ENCODE results near the gene EFHD2.
"Not testable (repeated sequence)": the region's sequence is repeated elsewhere in the genome, so short reads cannot be mapped to it uniquely, and the experiment has no call there.

Gene EFHD2

DNA sequence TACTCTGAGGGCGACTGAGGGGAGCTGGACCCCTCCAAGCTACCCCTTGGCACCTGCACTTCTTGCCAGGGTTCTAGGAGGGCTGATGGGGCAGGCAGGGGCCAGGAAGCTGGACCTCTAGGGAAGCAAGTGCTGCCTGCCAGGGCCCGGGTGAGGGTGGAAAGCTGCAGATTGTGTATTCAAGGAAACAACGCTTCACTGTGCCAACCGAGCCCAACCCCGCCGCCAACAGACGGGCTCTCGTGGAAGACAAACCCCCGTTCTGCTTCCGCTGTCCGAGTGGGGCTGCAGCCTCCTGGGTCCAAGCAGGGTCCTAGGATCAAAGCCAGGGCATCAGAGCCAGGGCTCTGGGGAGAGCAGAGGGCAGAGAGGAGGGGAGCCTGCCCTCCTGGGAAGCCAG is 3.2 kb downstream of the EFHD2 start:
- no peak for DNase-seq

DNA sequence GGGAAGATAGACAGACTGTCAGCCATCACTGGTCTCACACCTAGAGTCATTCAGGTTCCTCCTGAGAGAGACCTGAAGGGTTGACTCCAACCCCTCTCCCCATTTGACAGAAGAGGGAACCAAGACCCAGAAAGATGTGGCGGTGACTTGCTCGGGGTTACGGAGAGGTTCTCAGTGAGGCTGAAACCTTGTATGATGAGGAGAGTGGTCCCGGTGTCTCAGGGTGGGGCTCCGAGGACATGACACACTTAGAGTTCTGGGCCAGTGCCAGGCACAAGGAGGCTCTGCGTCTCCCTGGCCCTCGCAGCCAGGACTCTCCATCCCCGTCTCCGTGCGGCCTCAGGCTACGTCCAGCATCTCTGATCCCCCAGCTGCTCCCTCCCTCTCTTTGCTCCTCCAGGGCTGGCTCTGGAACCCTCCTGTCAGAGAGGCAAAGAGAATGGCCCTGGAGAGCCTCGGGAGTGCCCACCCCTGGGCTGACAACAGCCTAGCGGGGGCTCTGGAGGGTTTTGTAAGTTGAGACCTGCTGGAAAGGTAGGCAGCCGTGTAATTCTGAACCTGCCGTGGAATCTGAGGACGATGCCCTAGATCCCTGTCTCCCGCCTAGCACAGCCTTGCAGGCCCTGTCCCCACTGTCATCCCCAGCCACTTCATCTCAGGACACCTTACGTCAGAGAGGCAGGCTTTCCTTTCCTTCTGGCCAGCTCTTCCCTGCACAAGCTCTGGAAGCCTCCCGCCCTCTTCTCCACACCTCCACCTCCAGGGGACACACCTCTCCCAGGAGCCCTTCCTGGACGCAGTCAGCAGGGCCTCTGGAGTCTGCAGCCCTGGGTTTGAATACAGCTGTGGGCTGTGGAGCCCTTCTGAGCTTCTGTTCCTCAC is 4.1 kb downstream of the EFHD2 start:
- DNase-seq: no peak

DNA sequence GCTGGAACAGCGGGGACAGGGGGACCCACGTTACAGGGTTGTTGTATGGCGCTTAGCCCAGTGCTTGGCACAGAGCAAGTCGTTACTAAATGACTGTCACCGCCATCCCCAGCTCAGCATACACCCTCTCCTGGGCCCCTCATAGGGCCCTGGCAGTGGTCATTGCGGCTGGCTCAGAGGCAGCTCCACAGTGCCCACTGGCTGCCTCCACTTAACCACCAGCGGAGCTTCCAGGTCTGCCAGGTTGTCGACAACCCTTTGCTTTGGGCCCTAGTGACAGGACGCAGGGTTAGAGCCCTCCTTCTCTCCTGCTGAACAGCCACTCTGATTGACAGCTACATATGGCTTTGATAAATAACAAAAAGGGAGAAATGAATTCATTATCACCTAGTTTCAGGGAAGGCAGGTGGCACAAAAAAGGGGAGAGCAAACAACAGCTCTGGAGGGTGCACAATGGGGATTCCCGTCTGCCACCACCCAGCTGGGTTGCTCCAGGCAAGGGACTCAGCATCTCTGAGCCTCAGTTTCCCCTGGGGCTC is 4.8 kb downstream of the EFHD2 start:
- DNase-seq: no peak

DNA sequence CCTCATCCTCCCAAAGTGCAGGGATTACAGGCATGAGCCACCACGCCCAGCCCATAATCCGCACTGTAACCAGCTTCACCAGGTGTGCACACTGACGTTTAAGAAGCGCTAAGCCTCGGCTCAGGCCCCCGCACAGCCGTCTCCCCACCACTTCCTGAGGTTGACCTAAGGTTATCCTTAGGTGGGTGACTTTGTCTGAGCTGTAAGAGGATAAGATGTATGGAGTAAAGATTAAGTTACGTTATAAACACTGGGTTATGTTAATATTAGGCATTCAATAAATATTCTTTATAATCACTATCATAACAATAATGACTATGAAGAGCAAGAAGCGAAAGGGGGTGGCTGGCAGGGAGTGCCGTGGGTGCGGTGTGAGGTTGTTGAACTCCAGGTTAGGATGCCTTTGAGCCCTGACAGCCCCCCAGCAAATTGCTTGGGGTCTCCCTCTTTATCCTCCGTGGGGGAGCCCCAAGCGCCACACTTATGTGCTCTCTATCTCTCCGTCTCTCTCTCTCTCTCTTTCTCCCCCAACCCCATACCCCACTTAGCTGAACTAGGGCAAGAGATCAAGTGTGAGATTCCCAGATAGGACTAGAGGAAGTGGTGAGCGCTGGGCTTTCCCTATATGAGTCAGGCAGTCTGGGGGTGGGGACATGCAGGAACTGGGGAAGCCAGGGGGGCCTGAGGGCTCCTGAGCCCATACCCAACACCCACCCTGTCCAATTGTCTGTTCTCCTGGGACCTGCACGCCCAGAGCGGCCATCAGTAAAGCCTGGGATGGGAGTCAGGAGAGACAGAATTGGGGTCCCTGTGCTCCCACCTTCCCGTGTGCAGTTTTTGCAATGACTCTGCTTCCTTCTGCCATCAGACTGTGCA is 7.6 kb downstream of the EFHD2 start:
- DNase-seq: no peak

DNA sequence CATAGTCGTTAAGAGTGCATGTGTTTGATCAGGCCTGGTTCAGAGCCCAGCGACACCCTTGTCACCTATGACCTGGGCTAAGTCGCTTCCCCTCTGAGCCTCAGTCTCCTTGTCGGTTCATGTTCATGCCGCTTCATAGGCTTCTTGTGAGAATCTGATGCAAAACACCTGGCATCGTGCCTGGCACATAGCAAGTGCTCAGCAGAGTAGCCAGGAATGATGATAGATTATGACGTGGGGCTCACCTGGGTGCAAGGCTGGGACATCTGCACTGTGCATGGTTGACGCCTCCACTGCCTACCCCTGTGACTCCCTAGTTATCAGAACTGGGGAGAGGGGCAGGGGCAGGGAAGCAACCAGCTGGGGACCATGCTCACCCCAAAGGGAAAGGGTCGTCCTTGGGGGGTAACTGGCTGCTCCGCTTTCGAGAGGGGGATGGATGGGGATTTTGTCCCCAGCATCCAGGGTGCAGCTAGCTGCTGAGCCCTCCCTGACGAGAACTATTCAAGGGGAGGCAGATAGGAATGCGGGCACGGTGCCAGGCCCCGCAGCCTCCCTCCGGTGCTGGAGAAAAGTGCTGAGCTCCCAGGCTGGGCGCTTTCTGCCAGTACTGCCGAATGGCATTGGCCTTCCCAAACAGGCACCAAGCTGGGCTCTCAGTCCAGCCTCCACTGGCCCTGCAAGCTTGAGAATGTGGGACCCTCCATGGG is 9.3 kb downstream of the EFHD2 start:
- DNase-seq: no peak

DNA sequence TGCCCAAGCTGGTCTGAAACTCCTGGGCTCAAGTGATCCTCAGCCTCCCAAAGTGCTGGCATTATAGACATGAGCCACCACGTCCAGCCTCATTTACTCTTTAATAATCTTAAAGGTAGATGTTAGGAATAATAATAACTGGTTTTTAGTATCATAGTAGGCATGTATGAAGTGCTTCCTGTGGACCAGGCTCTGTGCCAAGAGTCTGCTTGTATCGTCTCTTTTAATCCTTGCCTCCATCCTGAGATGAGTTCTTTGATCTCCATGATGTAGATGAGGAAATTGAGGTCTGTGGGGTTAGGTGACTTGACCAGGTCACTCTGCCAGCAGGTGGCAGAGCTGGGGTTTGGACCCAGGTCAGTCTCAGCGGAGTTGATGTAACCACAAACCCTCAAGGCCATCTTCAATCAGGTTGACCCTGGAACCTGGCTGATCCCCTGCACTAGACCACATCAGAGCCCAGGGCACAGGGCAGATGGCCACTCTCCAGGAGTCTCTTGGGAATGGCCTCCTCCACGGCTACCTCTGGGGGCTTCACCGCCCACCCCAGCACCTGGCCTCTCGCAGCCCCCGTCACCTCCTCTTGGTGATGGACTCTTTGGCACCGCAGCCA is 11.3 kb downstream of the EFHD2 start:
- DNase-seq: no peak

DNA sequence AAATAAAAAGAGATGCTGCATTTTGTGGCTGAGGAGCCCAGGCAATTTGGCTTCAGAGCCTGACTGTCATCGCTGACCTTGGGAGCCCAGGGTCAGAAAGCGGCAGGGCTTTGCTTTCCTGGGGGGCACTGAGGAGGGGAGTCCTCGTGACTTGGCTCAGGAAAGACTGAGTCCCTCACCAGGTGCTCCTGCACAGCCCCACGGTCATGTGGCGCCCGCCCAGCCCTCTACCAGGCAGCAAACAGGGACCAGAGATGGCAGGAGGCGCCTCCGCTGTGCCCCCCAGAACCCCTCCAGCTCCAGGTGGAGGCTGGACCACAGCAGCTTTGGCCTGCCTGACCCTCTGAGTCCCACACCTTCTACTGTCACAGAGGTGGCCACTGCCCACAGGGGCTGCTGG is 13.2 kb downstream of the EFHD2 start:
- DNase-seq: no peak

DNA sequence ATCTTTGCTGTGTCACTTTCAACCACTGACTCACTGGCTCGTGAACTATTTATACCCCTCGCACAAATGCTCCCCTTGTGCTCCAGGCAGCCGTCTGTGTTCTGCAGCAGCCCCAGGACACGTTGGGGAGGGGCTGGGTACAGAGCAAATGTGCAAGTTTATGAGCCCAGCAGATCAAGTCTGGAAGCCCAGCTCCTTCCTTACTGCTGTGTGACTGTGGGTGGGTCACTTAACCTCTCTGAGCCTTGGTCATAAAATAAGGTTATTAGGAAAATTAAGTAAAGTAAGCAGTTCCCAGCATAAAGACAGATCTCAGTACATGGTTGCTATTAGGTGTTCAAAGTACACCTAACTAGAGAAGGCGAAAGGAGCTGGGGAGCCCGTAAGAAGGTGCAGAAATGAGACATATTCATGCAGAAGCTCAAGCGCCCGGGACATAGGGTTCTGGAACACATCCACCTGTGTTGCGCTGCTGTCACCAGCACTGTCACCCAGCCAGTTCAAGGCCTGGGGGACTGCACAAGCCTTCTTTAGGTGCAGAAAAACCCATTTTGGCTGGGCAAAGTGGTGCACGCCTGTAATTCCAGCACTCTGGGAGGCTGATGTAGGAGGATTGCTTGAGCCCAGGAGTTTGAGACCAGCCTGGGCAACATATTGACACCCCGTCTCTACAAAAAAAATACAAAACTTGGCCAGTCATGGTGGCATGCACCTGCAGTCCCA is 13.8 kb downstream of the EFHD2 start:
- no peak for DNase-seq

DNA sequence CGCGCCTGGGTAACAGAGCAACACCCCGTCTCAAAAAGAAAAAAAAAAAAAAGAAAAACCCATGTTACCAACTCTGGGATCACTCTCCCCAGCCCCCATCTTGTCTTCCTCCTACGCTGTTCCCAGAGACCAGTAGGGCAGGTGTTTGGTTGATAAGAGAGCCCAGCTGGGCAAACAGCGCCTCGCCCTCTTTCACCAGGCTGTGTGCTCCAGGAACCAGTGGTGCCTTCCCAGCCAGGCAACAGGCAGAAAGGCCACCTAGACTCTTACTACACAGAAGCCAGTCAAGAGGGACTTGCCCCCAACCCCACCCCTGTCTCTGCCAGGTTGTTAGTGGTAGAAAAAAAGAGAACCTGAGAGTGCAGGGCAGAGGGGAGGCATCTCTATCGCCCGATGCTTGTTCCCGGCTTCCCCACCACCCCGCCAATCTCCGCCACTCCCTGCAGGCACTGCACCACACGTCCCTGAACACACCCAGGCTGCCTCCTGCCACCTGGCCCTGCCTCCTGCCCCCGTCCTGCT is 14.5 kb downstream of the EFHD2 start:
- DNase-seq: no peak

DNA sequence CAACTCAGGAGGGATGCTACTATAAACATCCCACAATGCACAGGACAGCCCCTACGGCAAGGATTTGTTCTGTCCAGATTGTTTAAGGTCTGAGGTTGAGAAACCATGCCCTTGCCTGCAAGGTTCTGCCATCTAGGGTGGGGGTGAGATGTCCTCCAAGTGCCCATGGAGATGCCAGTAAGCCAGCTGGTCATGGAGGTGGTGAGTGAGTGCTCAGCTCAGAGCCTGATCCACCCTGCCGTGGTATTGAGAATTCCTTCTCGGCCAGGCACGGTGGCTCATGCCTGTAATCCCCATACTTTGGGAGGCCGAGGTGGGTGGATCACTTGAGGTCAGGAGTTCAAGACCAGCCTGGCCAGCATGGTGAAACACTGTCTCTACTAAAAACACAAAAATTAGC is 15.3 kb downstream of the EFHD2 start:
- DNase-seq: no peak

DNA sequence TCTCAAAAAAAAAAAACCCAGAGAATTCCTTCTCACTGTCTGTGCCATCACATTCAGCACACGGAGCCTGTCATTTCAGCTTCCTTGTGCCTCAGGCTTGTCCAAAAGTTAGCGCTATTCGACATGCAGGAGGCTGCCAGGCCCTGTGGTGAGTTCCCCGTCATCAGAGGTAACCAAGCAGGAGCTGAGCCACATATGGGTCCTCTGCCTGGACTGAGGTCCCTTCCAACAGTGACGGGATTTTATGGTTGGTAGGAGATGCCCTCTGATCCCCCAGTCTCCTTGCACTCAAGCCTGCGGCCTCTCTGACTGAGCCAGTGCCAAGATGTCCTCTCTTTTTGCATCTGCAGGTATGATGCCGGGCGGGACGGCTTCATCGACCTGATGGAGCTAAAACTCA is 15.8 kb downstream of the EFHD2 start:
- no peak for DNase-seq

DNA sequence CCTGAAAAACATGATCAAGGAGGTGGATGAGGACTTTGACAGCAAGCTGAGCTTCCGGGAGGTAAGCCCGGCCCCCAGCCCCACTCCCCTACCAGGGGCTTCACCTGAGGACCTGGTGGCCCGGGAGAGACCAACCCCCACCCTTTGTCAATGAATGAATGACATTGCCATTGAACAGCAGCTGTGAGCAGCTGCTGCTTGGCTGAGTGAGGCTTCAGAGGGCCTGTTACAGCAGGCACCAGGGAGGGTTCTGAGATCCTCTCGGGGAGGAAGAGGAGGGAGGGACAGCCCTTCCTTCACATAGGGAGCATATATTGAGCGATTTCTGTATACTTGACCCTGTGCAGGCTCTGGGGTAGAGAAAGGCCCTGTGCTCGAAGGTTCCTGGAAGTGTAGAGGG is 16.3 kb downstream of the EFHD2 start:
- no peak for DNase-seq

DNA sequence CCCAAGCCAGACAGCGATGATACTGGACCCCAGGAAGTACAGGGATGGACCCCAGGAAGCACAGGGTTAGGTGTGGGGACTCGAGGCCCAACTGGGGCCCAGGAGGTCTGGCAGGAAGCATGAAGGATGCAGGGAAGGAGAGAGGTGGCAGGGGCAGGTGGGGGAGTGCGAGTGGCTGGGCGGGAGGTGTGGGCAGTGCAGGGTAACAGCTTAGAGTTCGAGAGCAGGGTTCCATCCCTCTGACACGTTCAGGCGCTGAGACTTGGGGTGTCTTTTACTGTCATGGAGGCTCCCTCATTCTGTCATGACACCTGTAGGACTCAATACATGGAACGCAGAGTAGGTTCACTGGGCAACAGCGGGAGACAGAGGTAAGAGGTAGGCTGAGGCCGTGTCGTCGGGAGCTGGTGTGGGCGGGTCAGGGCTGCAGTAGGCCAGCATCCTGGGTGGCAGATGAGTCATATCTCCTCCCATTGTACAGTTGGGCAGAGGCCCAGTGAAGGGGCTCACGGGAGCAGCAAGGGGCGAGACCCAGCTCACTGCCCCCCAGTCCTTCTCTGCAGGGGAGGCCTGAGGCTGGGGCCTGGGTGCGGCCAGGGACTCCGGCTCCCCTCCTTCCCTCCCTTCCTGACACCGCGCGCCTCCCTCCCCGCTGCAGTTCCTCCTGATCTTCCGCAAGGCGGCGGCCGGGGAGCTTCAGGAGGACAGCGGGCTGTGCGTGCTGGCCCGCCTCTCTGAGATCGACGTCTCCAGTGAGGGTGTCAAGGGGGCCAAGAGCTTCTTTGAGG is 17.0 kb downstream of the EFHD2 start:
- DNase-seq: no peak

DNA sequence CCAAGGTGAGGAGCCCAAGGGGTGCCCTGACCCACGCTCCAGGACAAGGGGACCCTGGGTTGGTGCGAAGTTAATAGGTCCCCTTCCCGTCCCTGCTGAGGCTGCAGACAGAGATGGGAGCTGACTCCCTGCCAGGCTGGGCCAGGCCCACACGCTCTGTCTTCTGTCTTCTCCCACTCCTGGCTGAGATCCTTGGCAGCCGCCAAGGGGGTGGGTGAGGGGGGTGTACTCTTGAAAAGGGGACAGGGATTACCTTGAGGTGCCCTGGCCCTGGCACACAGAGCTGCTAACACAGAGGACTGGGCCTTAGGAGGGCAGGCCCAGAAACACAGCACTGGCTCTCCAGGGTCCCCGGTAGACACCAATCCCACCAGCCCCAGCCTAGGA is 17.6 kb downstream of the EFHD2 start:
- no peak for DNase-seq

DNA sequence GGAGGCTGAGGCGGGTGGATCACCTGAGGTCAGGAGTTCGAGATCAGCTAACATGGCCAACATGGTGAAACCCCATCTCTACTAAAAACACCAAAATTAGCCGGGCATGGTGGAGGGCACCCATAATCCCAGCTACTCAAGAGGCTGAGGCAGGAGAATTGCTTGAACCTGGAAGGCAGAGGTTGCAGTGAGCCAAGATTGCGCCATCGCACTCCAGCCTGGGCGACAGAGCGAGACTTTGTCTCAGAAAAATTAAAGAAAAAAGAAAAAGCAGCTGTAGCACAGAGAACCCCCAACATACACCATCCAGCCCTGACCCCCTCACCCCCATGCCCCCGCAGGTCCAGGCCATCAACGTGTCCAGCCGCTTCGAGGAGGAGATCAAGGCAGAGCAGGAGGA is 18.6 kb downstream of the EFHD2 start:
- DNase-seq: not testable (repeated sequence)

DNA sequence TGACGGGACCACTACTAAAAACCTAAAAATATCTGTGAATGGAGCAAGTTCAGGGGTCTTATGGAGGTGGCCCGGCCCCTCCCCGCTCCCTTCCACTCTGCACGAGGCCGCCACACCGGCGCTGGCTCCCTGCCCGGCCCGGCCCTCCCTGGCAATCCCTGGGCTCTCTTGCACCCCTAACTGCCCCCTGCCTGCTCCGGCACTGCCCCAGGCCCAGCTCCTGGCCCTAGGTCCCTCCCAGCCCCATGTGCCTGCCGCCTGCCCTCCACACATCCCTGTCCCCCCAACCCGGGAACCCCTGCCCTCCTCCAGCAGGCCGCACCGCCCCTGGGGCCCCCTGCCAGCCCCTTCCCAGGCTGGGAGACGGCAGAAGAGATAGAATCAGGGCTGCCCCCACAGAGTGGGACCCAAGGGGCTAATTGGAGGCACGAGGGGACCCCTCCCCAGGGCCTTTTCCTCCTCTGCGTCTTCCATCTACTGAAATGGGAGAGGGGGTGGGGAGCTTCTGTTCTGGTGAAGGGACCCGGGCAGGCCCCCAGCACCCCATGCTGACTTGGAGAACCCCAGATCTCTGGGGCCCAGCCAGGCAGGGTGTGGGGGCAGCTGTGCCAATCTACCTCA is 19.2 kb downstream of the EFHD2 start:
- no peak for DNase-seq

DNA sequence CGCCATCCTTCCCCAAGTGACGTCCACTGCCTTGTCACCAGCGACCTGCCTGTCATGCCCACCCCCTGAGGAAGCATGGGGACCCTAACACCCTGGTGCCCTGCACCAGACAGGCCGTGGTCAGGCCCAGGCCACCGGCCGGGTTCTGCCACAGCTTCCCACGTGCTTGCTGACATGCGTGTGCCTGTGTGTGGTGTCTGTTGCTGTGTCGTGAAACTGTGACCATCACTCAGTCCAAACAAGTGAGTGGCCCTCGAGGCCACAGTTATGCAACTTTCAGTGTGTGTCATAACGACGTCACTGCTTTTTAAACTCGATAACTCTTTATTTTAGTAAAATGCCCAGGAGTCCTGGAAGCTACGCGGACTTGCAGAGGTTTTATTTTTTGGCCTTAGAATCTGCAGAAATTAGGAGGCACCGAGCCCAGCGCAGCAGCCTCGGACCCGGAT is 20.0 kb downstream of the EFHD2 start:
- DNase-seq: no peak

DNA sequence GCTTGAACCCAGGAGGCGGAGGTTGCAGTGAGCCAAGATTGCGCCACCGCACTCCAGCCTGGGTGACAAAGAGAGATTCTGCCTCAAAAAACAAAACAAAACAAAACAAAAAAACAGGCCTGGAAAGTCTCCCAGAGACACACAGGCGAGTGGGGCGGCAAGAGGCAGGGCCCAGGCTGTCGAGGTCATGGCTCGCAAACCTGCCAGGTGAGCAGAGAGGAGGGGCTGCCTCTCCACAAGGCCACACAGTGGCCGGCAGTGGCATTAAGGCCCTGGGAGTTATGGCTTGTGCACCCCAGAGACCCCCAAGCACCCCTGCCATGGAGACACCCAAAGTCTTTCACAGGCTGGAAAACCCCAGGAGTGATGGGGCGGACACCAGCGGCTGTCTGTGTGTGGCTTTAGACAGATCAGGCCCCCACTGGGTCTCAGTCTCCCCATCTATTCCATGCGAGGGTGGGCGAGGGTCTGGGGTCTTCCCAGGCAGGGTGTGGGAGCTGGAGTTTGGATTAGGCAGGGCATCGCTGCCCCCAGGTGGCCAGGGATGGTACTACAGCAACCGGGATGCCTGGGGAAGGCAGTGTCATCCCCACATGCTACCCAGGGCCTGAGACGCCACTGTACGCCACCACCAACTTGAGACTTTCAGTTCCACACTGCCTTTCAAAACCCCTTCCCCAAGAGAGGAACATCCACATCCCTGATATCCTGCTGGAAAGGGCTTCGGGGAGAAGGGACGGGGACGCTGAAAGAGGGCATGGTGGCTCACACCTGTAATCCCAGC is 21.3 kb downstream of the EFHD2 start:
- DNase-seq: no peak

DNA sequence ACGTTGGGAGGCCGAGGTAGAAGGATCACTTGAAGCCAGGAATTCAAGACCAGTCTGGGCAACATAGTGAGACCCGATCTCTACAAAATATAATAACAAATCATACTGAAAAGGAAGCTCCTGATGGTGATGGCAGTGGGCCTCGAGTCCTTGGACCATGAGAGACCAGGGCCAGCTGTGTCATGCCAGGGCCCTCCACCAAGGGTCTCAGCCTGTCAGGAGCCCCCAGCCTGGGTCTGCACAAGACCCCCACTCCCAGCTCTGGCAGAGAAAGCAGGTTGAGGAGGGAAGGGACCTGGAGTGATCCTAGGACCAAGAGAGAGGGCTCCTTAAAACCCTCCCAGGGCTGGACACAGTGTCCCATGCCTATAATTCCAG is 21.9 kb downstream of the EFHD2 start:
- no peak for DNase-seq

DNA sequence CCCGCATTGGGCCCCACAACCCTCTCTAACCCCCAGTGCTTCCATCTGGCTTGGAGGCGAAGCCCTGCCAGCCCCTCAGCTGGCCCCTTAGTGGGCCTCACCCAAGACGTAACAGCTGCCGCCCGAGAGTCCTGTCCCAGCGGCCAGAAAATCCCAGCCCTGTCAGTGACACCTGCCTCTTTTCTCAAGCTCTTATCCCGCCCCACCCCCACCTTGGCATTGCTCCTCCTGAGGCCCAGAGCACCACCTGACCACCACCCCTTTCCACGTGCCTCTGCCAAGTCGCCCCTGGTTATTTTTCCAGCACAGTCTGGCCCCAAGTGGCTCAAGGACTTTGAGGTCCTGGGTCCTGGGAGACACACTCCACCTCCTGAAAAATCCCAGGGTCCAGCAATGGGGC is 22.6 kb downstream of the EFHD2 start:
- no peak for DNase-seq
